Upper lobe of right lung (tissue), 1 donor: Measurements from ENCODE around the gene ARHGAP22. TPM values are rescaled to one million over a fixed set of nuclear protein-coding genes. Genes with fewer than 3 reads are reported as not detected.

Experiments used
- ATAC-seq: fragments of 200-7000 bp; cut with Tn5 transposase; one replicate; pipeline ENCODE4 v1.9.1; 2020; ENCODE audit warnings: mild to moderate bottlenecking, moderate library complexity
- DNase-seq: peaks from one replicate; pipeline ENCODE4 v3.0.0-alpha.2; 2020
- H3K27ac ChIP-seq: fragments of 200-600 bp; one replicate; pipeline ENCODE4 v1.8.0; 2022
- H3K27me3 ChIP-seq: fragments of 200-600 bp; one replicate; pipeline ENCODE4 v1.8.0; 2022; ENCODE audit warnings: mild to moderate bottlenecking
- H3K36me3 ChIP-seq: fragments of 200-600 bp; one replicate; pipeline ENCODE4 v1.8.0; 2022
- H3K4me1 ChIP-seq: fragments of 200-600 bp; one replicate; pipeline ENCODE4 v1.8.0; 2022
- H3K4me3 ChIP-seq: fragments of 200-600 bp; one replicate; pipeline ENCODE4 v1.8.0; 2022; ENCODE audit warnings: mild to moderate bottlenecking
- H3K9me3 ChIP-seq: fragments of 200-600 bp; one replicate; pipeline ENCODE4 v1.8.0; 2022
- CTCF ChIP-seq: fragments of 200-600 bp; IDR thresholded peaks from one replicate; pipeline ENCODE4 v1.8.0; 2022; ENCODE audit warnings: antibody characterized with exemption
- intact Hi-C: fragments of 100-400 bp; cut with DNase I; formaldehyde crosslinking; loops from one replicate; pipeline ENCODE4 v1.11.0; 2022
- total RNA-seq: library from RNA; stranded (reverse); fragmentation: NEBNext Ultra II Directional; extraction: Animal tissue kit (Norgen Biotek cat#: 25700); gene quantifications from one replicate; pipeline ENCODE4 v1.2.1, GENCODE V29; 2021
- donor health status: DM: no; HTN: yes; CAD: no; lungs with severe emphysema.

The ARHGAP22 gene
- total RNA-seq, 1 donor from 2014 or later, result 6.8 TPM

- no peak for TF ChIP-seq CTCF
- intact Hi-C loops, result no loop called here
- peaks cover 10% of the 10 kb centered on the region for H3K36me3 ChIP-seq
Observed at GRCh38 chr10:48419714-48420113, 185.2 kb downstream of the ARHGAP22 start.

GRCh38 chr10:48418189-48418788 is 186.6 kb downstream of the ARHGAP22 start:
- ATAC-seq (peak; percentile 66), DNase-seq (no peak)
- no peaks in the 10 kb centered on the region for H3K27me3 ChIP-seq
- H3K4me3 ChIP-seq, result no peak overlapping the region
- no peaks in the 10 kb centered on the region for H3K9me3 ChIP-seq
- H3K4me1 ChIP-seq, result no peaks in the 10 kb centered on the region
- H3K27ac ChIP-seq, result no peak overlapping the region
- intact Hi-C loops, result no loop called here
- peaks cover 10% of the 10 kb centered on the region for H3K36me3 ChIP-seq
- TF ChIP-seq CTCF, result no peak

More at GRCh38 chr10:48419714-48420113, 185.2 kb downstream of the ARHGAP22 start:
- ATAC-seq (no peak), DNase-seq (no peak)
- no peaks in the 10 kb centered on the region for H3K9me3 ChIP-seq
- H3K4me1 ChIP-seq, result no peaks in the 10 kb centered on the region
- H3K4me3 ChIP-seq, result no peak overlapping the region
- H3K27me3 ChIP-seq, result no peaks in the 10 kb centered on the region
- no peak overlapping the region for H3K27ac ChIP-seq

- ATAC-seq (no peak), DNase-seq (no peak)
- H3K36me3 ChIP-seq, result peaks cover 17% of the 10 kb centered on the region
- no peak for TF ChIP-seq CTCF
- H3K4me3 ChIP-seq, result no peak overlapping the region
- H3K27ac ChIP-seq, result no peak overlapping the region
- intact Hi-C loops, result no loop called here
- no peaks in the 10 kb centered on the region for H3K27me3 ChIP-seq
- peaks cover 3% of the 10 kb centered on the region for H3K9me3 ChIP-seq
- no peaks in the 10 kb centered on the region for H3K4me1 ChIP-seq
Observed at GRCh38 chr10:48417374-48417773, 187.5 kb downstream of the ARHGAP22 start.

- DNase-seq (no peak), ATAC-seq (peak; percentile 40)
- Histone ChIP-seq H3K9me3 (peaks cover 8% of the 10 kb centered on the region), H3K4me3 (no peak overlapping the region), H3K27me3 (no peaks in the 10 kb centered on the region), H3K4me1 (no peaks in the 10 kb centered on the region), H3K36me3 (peaks cover 19% of the 10 kb centered on the region), H3K27ac (no peak overlapping the region)
- no peak for TF ChIP-seq CTCF
- intact Hi-C loops, result no loop called here
Observed at GRCh38 chr10:48416584-48417232, 188.2 kb downstream of the ARHGAP22 start.

GRCh38 chr10:48414778-48415177 is 190.1 kb downstream of the ARHGAP22 start:
- intact Hi-C loops, result no loop called here
- Histone ChIP-seq H3K4me3 (no peak overlapping the region), H3K9me3 (peaks cover 8% of the 10 kb centered on the region), H3K4me1 (no peaks in the 10 kb centered on the region), H3K27me3 (no peaks in the 10 kb centered on the region), H3K36me3 (peaks cover 26% of the 10 kb centered on the region), H3K27ac (no peak overlapping the region)
- TF ChIP-seq CTCF, result no peak
- DNase-seq (no peak), ATAC-seq (no peak)
